Keratinocyte (primary cell): ENCODE measurements around the gene PDZRN4.

Experiments used
- EZH2 ChIP-seq: IDR thresholded peaks from one replicate; pipeline ENCODE4 v1.6.1; 2012; ENCODE audit warnings: inconsistent platforms, mild to moderate bottlenecking, low read length, moderate library complexity
- TF ChIP-seq, protein P1 (sequence below), 3 experiments: IDR thresholded peaks in 1 of 3; conservative IDR thresholded peaks in 1 of 3; optimal IDR thresholded peaks in 1 of 3; 2 replicates in 2 of 3; 3 replicates in 1 of 3; pipeline versions ENCODE3 to v1.5.1; 2011; ENCODE audit warnings: low read length in 3 of 3, mild to moderate bottlenecking in 3 of 3, moderate library complexity in 2 of 3, control low read depth in 1 of 3, inconsistent platforms in 1 of 3; ENCODE audit not compliant: insufficient read depth in 2 of 3; ENCODE audit errors: extremely low read depth in 1 of 3

DNA sequence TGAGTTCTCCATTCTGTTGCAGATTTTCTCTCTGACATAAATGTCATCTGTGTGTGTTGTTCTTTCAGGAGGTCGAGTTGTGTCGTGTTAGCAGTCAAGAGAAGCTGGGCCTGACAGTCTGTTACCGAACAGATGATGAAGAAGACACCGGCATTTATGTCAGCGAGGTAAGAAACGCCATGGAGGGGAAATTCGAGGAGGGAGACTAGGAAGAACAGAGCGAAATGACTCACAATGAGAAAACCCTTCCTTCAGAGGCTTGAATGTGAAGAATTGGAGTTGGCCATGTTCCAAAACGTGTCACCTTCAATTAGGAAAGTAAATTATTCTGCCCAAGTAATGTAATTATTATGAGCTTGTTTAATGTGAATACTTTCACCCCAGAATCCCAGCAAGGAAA, 364.5 kb downstream of the PDZRN4 start:
- TF ChIP-seq, protein P1, sequence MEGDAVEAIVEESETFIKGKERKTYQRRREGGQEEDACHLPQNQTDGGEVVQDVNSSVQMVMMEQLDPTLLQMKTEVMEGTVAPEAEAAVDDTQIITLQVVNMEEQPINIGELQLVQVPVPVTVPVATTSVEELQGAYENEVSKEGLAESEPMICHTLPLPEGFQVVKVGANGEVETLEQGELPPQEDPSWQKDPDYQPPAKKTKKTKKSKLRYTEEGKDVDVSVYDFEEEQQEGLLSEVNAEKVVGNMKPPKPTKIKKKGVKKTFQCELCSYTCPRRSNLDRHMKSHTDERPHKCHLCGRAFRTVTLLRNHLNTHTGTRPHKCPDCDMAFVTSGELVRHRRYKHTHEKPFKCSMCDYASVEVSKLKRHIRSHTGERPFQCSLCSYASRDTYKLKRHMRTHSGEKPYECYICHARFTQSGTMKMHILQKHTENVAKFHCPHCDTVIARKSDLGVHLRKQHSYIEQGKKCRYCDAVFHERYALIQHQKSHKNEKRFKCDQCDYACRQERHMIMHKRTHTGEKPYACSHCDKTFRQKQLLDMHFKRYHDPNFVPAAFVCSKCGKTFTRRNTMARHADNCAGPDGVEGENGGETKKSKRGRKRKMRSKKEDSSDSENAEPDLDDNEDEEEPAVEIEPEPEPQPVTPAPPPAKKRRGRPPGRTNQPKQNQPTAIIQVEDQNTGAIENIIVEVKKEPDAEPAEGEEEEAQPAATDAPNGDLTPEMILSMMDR (optimal IDR thresholded peaks at IDR 0.05 in 1 of 3, IDR thresholded peaks at IDR 0.05 in 1 of 3, conservative IDR thresholded peaks at IDR 0.05 in 1 of 3; ENCODE audit: extremely low read depth in 1 of 3, insufficient read depth in 2 of 3, low read length in 3 of 3): no peak
- TF ChIP-seq EZH2: no peak
